CD4-positive, alpha-beta T cell treated with Interleukin-6 for 4 hours (primary cell): Measurements from ENCODE around the gene TSPAN8.
"Not testable (repeated sequence)": the region's sequence is repeated elsewhere in the genome, so short reads cannot be mapped to it uniquely, and the experiment has no call there.

Experiments used
- DNase-seq: peaks from one replicate; pipeline ENCODE4 v3.0.0-alpha.2; 2020; ENCODE audit warnings: mixed read lengths

Gene TSPAN8

GRCh38 chr12:71125515-71125914, 32.3 kb downstream of the TSPAN8 start:
- no peak for DNase-seq

- DNase-seq, result no peak
Measured at GRCh38 chr12:71124835-71125460, 32.9 kb downstream of the TSPAN8 start.

- not testable (repeated sequence) for DNase-seq
Measured at GRCh38 chr12:71113148-71113547, 44.7 kb downstream of the TSPAN8 start.

GRCh38 chr12:71109834-71110233, 48.0 kb downstream of the TSPAN8 start:
- DNase-seq, result no peak

GRCh38 chr12:71108355-71108754, 49.4 kb downstream of the TSPAN8 start:
- DNase-seq, result no peak

- DNase-seq, result no peak
Measured at GRCh38 chr12:71107936-71108335, 49.9 kb downstream of the TSPAN8 start.

- DNase-seq, result no peak
Measured at GRCh38 chr12:71105956-71106355, 51.8 kb downstream of the TSPAN8 start.

- DNase-seq, result no peak
Measured at GRCh38 chr12:71092290-71092689, 65.5 kb downstream of the TSPAN8 start.

GRCh38 chr12:71090971-71091370, 66.8 kb downstream of the TSPAN8 start:
- no peak for DNase-seq

- no peak for DNase-seq
Measured at GRCh38 chr12:71085575-71085974, 72.2 kb downstream of the TSPAN8 start.

GRCh38 chr12:71075743-71076142, 82.1 kb downstream of the TSPAN8 start:
- no peak for DNase-seq
